Endothelial cell (in vitro differentiated cells): ENCODE results near the gene GFI1. TPM values are rescaled to one million over a fixed set of nuclear protein-coding genes. Genes with fewer than 3 reads are reported as not detected.

Experiments used
- DNase-seq: peaks from one replicate; pipeline ENCODE4 v3.0.0; 2021; ENCODE audit warnings: low spot score
- H3K27ac Mint-ChIP-seq: one replicate; pipeline ENCODE4 v1.8.0; 2021; ENCODE audit warnings: mixed read lengths, inconsistent platforms; ENCODE audit not compliant: unreplicated experiment
- H3K27me3 Mint-ChIP-seq: one replicate; pipeline ENCODE4 v1.8.0; 2021; ENCODE audit warnings: mild to moderate bottlenecking, moderate library complexity, mixed read lengths, inconsistent platforms; ENCODE audit not compliant: unreplicated experiment
- H3K36me3 Mint-ChIP-seq: one replicate; pipeline ENCODE4 v1.8.0; 2021; ENCODE audit warnings: mild to moderate bottlenecking, low read depth, mixed read lengths, inconsistent platforms; ENCODE audit not compliant: unreplicated experiment
- H3K4me1 Mint-ChIP-seq: one replicate; pipeline ENCODE4 v1.8.0; 2021; ENCODE audit warnings: mild to moderate bottlenecking, mixed read lengths, inconsistent platforms; ENCODE audit not compliant: unreplicated experiment
- H3K4me3 Mint-ChIP-seq: one replicate; pipeline ENCODE4 v1.8.0; 2021; ENCODE audit warnings: mild to moderate bottlenecking, mixed read lengths, inconsistent platforms; ENCODE audit not compliant: unreplicated experiment
- H3K9me3 Mint-ChIP-seq: one replicate; pipeline ENCODE4 v1.8.0; 2021; ENCODE audit warnings: mixed read lengths, inconsistent platforms; ENCODE audit not compliant: unreplicated experiment
- CTCF ChIP-seq: fragments of 200-600 bp; sonication (generic); IDR thresholded peaks from one replicate; pipeline ENCODE4 v1.5.0; 2021; ENCODE audit warnings: antibody characterized with exemption; ENCODE audit not compliant: unreplicated experiment
- total RNA-seq: library from RNA; stranded (reverse); fragmentation: NEBNext Ultra II Directional; extraction: Animal tissue kit (Norgen Biotek cat#: 25700); gene quantifications from one replicate; pipeline ENCODE4 v1.2.1, GENCODE V29; 2021; ENCODE audit not compliant: unreplicated experiment

Gene GFI1
- total RNA-seq, 1 donor from 2014 or later, result 0.26 TPM

GRCh38 chr1:92516574-92516973, 29.8 kb upstream of the GFI1 start:
- Mint-ChIP-seq H3K4me1 (no peaks in the 10 kb centered on the region), H3K27me3 (no peaks in the 10 kb centered on the region), H3K9me3 (no peaks in the 10 kb centered on the region), H3K36me3 (no peaks in the 10 kb centered on the region), H3K4me3 (no peak overlapping the region), H3K27ac (no peak overlapping the region)
- no peak for TF ChIP-seq CTCF
- DNase-seq, result no peak

- DNase-seq, result no peak
- no peaks in the 10 kb centered on the region for H3K4me1 Mint-ChIP-seq
- H3K9me3 Mint-ChIP-seq, result no peaks in the 10 kb centered on the region
- no peak overlapping the region for H3K27ac Mint-ChIP-seq
- no peaks in the 10 kb centered on the region for H3K36me3 Mint-ChIP-seq
- H3K4me3 Mint-ChIP-seq, result no peak overlapping the region
- H3K27me3 Mint-ChIP-seq, result no peaks in the 10 kb centered on the region
- TF ChIP-seq CTCF, result no peak
Measured at GRCh38 chr1:92515796-92516201, 29.1 kb upstream of the GFI1 start.

- no peaks in the 10 kb centered on the region for H3K9me3 Mint-ChIP-seq
- H3K4me1 Mint-ChIP-seq, result no peaks in the 10 kb centered on the region
- no peaks in the 10 kb centered on the region for H3K27me3 Mint-ChIP-seq
- no peak for DNase-seq
- H3K27ac Mint-ChIP-seq, result no peak overlapping the region
- H3K36me3 Mint-ChIP-seq, result no peaks in the 10 kb centered on the region
- H3K4me3 Mint-ChIP-seq, result no peak overlapping the region
- TF ChIP-seq CTCF, result no peak
Measured at GRCh38 chr1:92511541-92511940, 24.8 kb upstream of the GFI1 start.

- TF ChIP-seq CTCF, result no peak
- H3K4me1 Mint-ChIP-seq, result no peaks in the 10 kb centered on the region
- no peak for DNase-seq
- H3K4me3 Mint-ChIP-seq, result no peak overlapping the region
- no peaks in the 10 kb centered on the region for H3K36me3 Mint-ChIP-seq
- H3K9me3 Mint-ChIP-seq, result no peaks in the 10 kb centered on the region
- no peak overlapping the region for H3K27ac Mint-ChIP-seq
- H3K27me3 Mint-ChIP-seq, result no peaks in the 10 kb centered on the region
Measured at GRCh38 chr1:92509619-92510018, 22.9 kb upstream of the GFI1 start.

GRCh38 chr1:92505015-92505692, 18.4 kb upstream of the GFI1 start:
- H3K27ac Mint-ChIP-seq, result no peak overlapping the region
- H3K36me3 Mint-ChIP-seq, result no peaks in the 10 kb centered on the region
- no peak for DNase-seq
- no peak for TF ChIP-seq CTCF
- H3K27me3 Mint-ChIP-seq, result no peaks in the 10 kb centered on the region
- H3K9me3 Mint-ChIP-seq, result no peaks in the 10 kb centered on the region
- no peaks in the 10 kb centered on the region for H3K4me1 Mint-ChIP-seq
- H3K4me3 Mint-ChIP-seq, result no peak overlapping the region
